GM21447 (cell line): ENCODE results near the gene ITGA7.

Source experiments
- ATAC-seq: cut with Tn5 transposase; IDR thresholded peaks from one replicate; pipeline ENCODE4 v1.9.1; 2021; ENCODE audit not compliant: unreplicated experiment

ITGA7 gene

DNA sequence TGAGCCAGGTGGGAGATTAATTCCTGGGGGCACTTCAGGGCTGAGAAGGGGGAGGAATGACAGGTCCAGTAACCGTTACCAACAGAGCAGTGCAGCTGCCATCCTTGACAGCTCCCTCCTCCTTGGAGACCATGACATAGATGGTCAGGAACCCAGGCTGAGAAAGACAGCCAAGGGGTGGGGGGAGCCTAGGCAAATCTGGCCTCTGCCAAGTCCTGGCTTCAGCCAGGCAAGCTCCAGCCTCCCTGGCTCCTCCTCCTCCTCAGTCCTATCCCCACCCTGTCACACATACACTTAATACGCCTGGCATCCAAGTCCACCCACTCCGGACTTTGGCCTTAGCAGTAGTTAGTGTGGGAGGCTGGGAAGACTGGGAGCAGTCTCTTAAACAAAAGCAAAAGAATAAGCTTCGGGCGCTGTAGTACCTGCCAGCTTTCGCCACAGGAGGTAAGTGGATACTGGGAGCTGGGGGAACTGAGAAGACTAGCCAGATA lies 12.4 kb upstream of the ITGA7 start, which contains the start of gene RDH5:
Gene RDH5 (plus strand): TSS at position 323 of the 494 bp plus-strand sequence. CDS start 792 bp downstream, outside the sequence.
- ATAC-seq: no peak

DNA sequence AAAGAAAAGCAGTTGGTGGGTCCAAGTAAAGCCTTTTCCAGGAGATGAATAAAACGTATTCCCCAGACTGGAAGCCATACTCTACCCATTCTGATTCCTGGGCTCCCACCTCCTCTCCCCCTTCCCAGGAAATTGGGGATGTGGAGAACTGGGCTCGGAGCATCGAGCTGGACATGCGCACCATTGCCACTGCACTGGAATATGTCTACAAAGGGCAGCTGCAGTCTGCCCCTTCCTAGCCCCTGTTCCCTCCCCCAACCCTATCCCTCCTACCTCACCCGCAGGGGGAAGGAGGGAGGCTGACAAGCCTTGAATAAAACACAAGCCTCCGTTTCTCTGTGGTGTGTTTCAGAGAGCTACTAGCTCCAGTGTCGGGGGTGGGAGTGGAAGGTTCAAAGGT lies 11.7 kb upstream of the ITGA7 start:
- no peak for ATAC-seq

DNA sequence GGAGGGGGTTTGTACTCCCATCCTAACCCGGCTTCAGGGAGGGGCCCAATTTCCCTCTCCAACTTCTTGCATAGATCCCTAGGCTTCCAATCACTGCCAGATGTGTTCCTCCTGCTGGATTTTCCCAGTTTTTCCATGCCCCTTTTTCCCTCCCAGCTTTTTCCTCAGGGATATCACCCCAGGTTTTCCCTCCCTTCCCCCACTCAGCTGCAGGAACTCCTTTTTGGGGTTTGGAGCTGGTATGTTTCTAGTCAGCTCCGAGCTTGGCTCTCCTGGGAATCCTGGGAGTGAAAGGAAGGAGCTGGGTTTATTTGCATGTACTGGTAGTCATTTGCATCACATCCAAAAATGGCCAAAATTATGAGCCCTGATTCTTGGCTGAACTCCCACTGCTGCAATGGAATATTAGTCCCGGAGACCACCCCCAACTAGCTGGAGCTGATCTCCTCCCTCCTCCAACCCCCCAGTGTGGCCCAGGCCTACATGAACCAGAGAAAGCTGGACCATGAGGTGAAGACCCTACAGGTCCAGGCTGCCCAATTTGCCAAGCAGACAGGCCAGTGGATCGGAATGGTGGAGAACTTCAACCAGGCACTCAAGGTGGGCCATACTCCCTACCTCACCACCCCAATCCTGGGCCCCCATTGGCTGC lies 11.0 kb upstream of the ITGA7 start:
- no peak for ATAC-seq

DNA sequence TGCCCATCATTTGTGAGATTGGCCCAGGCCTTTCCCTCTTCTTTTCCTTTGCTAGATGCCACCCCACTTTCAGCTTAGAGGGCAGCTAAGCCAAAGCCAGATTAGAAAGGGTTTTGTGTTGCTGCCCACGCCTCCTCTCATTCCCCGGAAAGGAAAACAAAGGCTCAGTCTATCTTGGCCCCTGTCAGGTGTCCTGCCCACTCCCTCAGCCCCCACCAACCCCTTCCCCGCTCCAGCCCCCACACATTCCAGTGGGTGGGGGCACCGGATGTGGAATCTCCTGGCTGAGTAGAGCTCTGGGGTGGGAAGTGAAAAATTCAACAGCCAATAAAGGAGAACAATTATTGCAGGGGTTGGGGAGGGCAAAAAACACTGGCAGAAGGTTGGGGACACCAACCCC lies 10.3 kb upstream of the ITGA7 start:
- no peak for ATAC-seq

DNA sequence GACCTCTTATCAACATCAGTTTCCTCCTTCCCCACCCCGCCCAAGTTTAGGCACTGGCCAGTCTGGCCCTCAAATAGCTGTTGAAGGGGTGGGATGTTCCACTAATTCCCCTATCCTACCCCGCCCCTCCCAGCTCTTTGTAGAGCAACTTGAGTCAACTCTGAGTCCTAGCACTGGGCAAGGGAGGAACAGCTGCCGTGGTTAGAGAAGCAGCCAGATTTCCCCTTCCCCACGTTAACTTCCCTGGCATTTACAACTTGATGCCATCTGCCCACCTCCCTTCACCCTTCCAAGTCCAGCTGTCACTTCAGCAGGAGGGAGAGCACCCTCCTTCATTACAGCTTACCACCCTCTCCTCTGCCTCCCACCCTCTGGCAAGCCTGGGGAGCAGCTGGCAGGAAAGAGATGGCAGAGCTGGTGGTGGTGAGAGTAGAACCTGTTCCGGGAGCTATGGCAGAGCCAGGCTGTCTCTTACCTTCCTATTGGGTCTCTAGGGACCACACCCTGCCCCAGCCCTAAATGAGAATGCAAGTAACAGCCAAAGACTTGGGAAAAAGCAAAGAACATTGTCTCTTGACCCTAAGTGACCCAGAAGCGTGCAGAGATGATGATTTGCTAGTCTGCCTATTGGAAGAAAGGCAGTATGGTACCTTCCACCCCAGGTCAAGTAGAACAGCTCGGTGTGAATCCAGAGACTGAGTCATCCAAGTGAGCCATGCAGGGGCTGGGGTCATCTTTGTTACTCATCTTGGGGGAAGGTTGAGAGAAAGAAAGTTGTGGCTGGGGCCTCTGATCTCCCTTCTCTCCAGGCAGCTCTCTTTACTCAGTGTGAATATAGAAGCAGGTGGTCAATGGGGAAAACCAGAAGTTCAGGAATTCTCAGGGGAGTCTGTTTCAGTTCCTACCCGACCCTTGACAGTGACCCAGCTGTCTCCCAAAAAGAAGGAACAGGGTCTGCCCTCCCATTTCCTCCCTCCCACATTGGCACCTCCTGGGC lies 9.6 kb upstream of the ITGA7 start:
- ATAC-seq: no peak

DNA sequence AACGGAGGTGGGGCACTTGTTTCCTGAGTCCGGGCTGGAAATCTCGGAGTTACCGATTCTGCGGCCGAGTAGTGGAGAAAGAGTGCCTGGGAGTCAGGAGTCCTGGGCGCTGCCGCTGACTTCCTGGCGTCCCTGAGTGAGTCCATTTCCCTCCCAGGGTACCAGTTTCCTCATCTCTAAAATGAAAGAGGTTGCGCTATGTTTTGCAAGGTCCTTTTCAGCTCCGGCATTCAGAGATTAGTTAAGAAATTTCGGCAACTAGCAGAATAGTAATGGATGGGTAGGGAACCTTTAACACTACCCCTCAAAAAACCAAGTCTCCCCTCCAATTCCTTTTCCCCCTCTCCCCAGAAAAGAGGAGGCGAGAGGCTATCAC lies 8.9 kb upstream of the ITGA7 start:
- ATAC-seq: peak; percentile 29

DNA sequence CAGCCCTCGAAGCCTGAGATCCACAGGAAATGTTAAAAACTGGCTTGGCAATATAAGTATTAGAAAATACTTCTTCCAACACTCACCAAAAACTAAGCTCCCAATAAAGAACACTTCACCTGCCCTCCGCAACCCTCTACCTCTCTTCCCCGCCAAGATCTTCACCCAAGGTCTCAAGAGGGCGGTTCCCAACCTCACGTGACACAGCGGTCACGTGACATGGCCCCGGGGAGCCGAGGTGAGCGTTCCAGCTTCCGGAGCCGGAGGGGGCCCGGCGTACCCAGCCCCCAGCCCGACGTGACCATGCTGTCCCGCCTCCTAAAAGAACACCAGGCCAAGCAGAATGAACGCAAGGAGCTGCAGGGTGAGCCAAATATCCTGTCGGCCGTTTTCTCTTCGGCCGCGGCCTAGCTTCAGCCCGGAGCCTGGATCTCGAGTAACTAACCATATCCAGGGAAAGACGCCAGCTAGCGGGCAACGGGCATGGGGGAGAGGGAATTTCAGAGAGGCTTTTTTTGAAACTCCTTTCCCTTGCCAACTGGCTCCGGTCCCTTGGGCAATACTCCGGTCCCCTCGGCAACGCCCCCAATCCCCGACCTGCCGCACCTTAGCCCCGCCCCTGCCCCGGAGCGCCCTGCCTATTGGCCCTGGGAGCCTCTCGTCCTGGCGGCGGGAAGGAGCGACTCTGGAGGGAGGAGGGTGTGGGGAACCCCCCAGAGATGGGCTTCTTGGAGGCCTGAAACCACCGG lies 8.3 kb upstream of the ITGA7 start, which contains the start of gene BLOC1S1:
Gene BLOC1S1 (plus strand): TSS at position 214 of the 749 bp plus-strand sequence. CDS start 6 bp downstream, at position 220.
- peak; percentile 92 for ATAC-seq

DNA sequence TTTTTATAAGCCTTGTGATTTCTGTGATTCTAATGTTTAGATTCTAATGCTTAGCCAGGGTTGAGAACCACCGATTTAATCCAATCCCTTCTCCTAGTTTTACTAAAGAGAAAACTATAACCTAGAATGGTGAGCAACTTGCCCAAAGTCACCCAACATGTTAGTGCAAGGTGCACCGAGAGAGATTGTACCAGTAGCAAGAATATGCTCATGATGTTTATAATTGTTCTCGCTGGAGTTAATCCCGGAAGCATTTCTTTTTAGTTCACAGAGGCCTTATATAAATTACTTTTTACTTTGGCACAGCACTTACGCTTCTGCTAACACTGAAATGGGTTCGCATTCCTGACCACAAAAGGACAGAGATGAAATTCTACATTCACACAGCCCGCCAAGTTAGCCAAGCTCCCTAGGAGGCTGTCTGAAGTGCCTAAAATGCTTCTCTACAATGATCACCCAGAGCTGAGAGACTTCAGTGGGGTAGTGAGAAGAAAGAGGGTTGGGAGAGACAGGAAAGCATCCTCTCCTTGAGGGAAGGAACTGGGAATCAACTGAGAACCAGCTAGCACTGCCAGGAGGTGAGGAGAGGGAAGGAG lies 7.6 kb upstream of the ITGA7 start:
- ATAC-seq: no peak

DNA sequence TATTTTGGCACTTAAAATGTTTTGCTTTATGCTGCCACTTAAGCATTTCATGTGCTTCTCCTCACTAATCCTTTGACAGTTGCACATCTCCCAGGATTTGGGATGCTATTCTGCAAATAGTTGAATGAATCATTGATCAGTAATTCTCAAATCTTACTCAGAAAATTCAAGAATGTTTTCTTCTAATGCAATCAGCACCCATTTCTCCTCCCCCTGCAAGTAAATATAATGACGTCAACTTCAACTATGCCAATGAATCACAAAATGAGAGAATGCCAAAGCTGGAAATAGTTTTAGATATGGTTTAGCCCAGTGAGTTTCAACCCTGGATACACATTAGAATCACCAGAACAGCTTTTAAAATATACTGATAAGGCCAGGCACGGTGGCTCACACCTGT lies 6.0 kb upstream of the ITGA7 start:
- no peak for ATAC-seq

DNA sequence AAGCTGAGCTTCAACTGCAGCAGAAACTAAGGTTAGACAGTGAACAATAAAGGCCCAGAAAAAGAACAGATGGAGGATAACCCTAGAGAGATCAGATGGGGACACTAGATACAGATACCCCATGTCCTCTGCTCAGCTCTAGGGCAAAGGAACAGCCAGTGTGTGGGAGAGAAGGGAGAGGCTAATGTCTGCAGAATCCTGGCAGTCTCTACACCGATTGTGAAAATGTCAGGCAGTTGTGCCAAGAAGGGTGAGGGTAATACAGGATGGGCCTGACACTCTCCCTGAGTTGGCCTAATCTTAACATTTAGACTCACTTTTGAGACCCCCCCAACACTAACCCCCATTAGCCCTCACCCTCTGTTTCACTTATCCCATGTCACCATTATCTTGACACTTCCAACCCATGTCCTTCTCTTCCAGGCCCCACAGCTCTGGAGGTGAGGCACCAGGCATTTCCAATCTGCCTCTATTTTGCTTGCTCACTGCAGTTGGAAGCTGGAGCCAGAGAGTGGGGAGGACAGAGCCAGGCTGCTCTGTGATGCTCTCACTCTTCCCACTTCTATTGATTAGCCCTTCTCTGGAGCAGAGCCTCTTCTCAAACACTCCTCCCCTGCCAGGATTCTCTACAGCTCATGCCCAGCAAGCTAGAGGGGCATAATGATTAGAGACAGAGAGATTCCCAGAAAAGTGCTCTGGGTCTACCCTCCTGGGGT lies 5.2 kb upstream of the ITGA7 start:
- ATAC-seq: no peak

DNA sequence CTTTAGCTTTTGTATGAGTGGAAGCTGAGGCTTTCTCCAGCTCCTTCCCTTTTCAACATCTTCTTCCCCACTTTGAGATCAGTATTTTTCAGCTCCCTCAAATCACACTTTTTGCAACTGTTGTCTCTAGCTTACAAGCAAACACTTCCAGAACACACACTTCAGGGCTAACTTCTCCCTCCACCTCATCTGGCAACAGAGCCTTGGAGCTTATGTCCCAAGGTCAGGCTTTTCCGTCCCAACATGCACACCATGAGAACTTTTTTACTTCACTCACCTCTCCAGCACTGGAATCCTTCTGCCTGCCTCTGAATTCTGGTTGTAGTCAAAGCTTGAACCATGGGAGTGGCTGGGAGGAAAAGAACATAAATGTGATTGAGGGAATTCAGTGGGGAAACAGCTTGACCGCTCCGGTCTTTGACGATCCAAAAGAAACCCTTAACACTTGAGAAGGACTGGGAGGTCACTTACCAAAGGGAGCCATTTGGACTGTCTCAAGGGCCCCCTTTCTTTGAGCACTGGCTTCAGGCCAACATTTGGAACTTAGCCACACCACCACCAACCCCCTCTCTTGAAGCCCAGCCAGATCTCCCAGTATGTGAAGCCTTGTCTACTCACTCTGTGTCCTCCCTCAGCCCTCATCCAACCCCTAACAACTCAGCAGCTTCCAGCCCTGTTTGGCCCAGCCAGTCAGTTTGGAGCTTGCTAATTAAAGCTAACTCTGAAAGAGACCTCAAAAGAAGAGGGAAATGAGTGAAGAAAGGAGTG lies 4.3 kb upstream of the ITGA7 start:
- ATAC-seq: no peak

DNA sequence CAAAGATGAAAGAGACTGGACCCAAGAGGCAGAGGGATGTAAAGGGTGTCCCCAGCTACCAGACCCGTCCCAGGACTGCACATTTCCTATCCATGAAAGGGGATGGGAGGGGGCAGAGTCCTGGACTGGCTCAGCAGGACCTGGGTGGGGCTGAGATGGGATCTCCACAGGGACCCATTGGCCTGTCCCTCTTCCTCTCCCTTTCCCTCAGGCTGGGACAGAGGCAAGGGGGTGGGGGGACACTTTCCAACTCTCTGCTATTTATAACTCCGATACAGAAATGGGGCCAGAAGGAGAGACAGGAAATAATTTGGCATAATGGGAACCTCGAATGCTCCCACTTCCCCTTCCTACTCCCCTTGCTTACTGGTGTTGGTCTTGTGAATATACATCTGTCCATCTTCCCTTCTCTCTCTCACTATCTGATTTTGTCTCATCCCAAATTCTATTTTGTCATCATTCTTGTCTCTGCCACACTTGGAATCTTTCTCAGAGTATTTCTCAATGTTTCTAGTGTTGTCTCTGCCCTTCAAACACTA lies 1.1 kb upstream of the ITGA7 start:
- ATAC-seq: no peak

DNA sequence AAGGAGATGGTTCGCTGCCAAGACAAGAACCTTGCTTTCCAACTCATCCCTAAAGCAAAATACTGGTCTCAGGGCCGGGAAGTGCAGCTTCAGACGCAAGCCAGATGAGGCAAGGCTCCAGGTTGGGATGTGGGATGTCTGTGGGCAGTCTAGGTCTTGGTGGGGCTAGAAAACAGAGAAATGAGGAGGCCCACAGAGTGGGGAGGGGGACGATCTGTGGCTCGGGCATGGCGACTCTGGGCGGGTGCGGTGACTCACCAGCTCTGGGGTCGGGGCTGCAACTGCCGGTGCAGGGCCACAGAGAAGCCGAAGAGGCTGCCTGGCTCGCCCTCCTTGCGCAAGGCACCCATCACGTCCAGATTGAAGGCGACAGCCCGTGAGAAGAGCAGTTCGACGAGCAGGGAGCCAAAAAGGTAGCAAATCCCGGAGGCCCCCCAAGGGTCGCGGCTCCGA lies 459 bp downstream of the ITGA7 start:
- no peak for ATAC-seq

DNA sequence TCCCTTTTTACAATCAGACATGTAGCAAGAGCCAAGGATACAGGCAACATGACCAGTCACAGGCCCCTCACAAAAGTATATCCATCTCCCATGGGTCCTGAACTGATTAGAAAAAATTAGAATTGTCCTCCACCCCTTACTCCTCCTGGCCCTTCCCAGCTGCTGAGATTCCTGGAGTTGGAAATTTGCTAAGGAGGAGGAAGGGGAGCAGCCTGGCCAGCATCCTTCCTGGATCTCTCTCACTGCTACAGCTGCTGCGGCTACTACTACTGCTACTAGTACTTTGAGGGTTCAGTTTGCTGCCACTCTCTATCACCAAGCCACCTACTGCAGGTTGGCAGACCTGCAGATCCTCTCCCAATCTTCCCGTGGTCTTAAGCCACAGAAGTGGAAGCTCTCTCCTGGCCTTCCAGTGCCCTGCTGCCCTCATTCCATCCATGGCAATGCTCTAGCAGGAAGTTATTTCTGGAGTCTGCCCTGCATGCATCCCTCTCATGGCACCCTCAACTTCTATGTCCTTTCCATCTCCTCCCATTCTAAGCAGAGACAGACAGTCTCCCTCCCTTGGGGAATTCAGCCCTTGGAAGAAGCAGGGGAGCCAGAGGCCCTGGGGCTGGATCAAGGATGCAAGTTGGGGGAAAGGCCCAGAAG lies 1.0 kb downstream of the ITGA7 start:
- ATAC-seq: no peak

DNA sequence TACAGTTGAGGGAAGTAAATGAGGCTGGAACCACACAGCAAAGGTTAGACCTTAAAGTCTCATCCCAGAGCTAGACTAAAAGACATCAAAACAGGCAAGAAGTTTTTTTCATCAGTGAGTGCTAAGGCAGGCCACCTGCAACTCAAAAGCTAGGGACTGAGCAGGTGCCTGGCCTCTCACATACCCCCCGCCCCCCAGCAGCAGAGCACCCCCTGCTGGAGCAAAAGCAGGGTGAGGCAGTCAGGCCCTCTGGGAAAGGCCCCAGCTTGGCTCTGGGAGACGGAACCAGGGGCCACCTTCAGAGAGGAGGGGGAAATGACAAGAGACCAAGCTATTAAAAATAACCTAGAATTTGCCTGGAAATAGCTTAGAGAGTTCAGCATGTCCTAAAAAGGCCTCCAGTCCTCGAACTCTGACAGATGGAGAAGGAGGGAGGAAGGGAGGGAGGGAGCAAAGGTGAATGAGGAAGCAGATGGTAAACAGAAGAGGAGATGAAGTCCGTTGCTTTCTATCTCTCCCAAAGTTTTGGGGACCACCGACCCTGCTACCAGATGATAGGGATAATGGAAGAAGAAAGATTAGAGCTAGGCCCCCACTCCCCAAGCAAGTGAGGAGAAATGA lies 1.8 kb downstream of the ITGA7 start:
- ATAC-seq: no peak

DNA sequence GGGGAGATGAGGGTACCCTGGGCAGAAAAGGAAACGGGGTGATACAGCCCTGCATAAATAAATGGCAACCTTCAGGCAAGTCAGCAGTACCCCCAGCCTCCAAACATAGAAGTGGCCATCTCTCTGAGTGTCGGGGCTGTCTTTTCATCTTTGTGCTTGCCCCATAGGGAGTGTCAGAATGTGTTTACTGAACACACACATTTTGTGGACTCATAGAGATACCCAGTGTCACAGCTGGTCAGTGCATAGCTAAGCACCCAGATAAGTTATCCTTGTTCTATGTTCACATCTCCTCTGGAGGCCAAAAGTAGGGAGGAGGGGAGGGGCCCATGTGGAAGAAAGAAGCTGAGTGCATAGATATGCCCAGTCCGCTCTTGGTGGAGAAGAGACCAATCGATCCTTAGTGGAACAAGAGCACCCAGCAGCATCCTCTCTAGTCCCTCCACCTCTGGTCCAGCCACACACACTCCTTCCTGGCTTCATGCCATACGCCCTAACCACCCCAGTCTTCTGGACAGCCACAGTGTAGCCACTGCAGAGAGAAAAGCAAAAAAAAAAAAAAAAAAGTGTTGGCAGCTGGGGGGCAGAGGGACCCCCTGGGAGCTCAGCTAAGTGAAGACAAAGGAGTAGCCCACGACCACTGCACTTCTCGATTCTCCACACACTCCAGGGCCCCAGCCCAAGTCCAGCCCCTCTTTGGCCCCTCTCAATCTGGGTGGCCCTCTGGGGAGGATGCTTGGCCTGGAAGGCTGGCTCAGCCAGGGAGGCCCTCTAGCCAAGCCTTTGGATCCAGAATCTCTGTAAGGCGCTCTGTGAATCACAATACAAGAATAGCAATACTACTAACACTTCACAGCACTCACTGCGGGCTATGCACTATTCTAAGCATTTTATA lies 2.6 kb downstream of the ITGA7 start:
- no peak for ATAC-seq
